ENCODE data around the gene MPL. TPM values are rescaled to one million over a fixed set of nuclear protein-coding genes. Genes with fewer than 3 reads are reported as not detected.
A peak's percentile ranks its signal among the peaks of the same experiment; 100 is the strongest.
"Not testable (repeated sequence)": the region's sequence is repeated elsewhere in the genome, so short reads cannot be mapped to it uniquely, and the experiment has no call there.

MPL gene
- total RNA-seq, 1 donor, result not detected

- Histone ChIP-seq H2AFZ (ENCODE audit: low read length) (no peak overlapping the region), H3K4me1 (ENCODE audit: insufficient read depth, low read length) (peaks cover 17% of the 10 kb centered on the region), H3K27me3 (ENCODE audit: insufficient read depth, low read length) (no peaks in the 10 kb centered on the region), H3K79me2 (ENCODE audit: insufficient read depth, low read length) (peaks cover 70% of the 10 kb centered on the region), H3K4me2 (ENCODE audit: insufficient read depth, low read length) (peak overlapping the region; percentile 93), H3K4me3 (ENCODE audit: insufficient read depth, low read length) (peak overlapping the region; percentile 97), H3K27ac (ENCODE audit: low read depth, low read length) (peak overlapping the region; percentile 81), H4K20me1 (ENCODE audit: insufficient read depth, low read length) (peaks cover 12% of the 10 kb centered on the region), H3K9me3 (ENCODE audit: low read depth, low read length) (no peaks in the 10 kb centered on the region), H3K36me3 (ENCODE audit: insufficient read depth, low read length) (peaks cover 34% of the 10 kb centered on the region)
- DNase-seq (ENCODE audit: insufficient read length, low spot score, missing footprints), result peak; percentile 84
- no peak for TF ChIP-seq CTCF (IDR thresholded peaks at IDR 0.05; ENCODE audit: extremely low read depth, low read depth, low read length)
Observed at GRCh38 chr1:43367026-43367903, 29.6 kb downstream of the MPL start.

- peak within 1 kb of the TSS; percentile 84 for H3K27ac ChIP-seq (ENCODE audit: low read depth, low read length)
- peaks cover 25% of the 10 kb centered on the region for H3K4me1 ChIP-seq (ENCODE audit: insufficient read depth, low read length)
- peak within 1 kb of the TSS; percentile 93 for H3K4me2 ChIP-seq (ENCODE audit: insufficient read depth, low read length)
- H3K27me3 ChIP-seq (ENCODE audit: insufficient read depth, low read length), result no peaks in the 10 kb centered on the region
- H2AFZ ChIP-seq (ENCODE audit: low read length), result peak within 1 kb of the TSS; percentile 82
- peak within 1 kb of the TSS; percentile 97 for H3K4me3 ChIP-seq (ENCODE audit: insufficient read depth, low read length)
- peaks cover 12% of the 10 kb centered on the region for H4K20me1 ChIP-seq (ENCODE audit: insufficient read depth, low read length)
- H3K79me2 ChIP-seq (ENCODE audit: insufficient read depth, low read length), result peaks cover 64% of the 10 kb centered on the region
- peaks cover 27% of the 10 kb centered on the region for H3K36me3 ChIP-seq (ENCODE audit: insufficient read depth, low read length)
- DNase-seq (ENCODE audit: insufficient read length, low spot score, missing footprints), result peak; percentile 99
- H3K9me3 ChIP-seq (ENCODE audit: low read depth, low read length), result no peaks in the 10 kb centered on the region
- TF ChIP-seq CTCF (IDR thresholded peaks at IDR 0.05; ENCODE audit: extremely low read depth, low read depth, low read length), result peak; percentile 21
Observed at GRCh38 chr1:43367904-43368645, 30.5 kb downstream of the MPL start, which contains the start of gene ELOVL1. Gene ELOVL1 (minus strand): TSS chr1:43368011. CDS start chr1:43365609, 2,402 bp downstream.

DNA sequence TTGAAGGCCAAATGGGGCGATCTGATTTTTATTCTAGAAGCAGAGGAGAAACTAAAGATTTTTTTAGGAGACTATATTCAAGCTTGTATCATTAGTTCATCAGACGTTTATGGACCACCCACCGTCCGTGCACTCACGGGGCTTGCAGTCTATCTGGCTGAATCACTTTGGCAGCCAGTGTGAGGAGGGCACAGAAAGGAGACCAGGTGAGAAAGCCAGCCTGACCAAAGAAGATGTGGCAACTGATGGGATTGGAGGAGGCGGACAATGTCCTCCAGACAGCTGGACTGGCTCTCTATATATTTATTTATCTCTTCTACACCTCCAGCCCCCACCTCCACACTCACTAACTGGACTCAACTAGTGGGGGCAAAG is 31.0 kb downstream of the MPL start:
- peak; percentile 25 for DNase-seq (ENCODE audit: insufficient read length, low spot score, missing footprints)
- H3K79me2 ChIP-seq (ENCODE audit: insufficient read depth, low read length), result peaks cover 59% of the 10 kb centered on the region
- peaks cover 31% of the 10 kb centered on the region for H3K4me1 ChIP-seq (ENCODE audit: insufficient read depth, low read length)
- H3K4me2 ChIP-seq (ENCODE audit: insufficient read depth, low read length), result peak overlapping the region; percentile 93
- no peaks in the 10 kb centered on the region for H3K9me3 ChIP-seq (ENCODE audit: low read depth, low read length)
- H3K27me3 ChIP-seq (ENCODE audit: insufficient read depth, low read length), result no peaks in the 10 kb centered on the region
- H3K27ac ChIP-seq (ENCODE audit: low read depth, low read length), result peak overlapping the region; percentile 84
- peak overlapping the region; percentile 97 for H3K4me3 ChIP-seq (ENCODE audit: insufficient read depth, low read length)
- no peak for TF ChIP-seq CTCF (IDR thresholded peaks at IDR 0.05; ENCODE audit: extremely low read depth, low read depth, low read length)
- H3K36me3 ChIP-seq (ENCODE audit: insufficient read depth, low read length), result peaks cover 21% of the 10 kb centered on the region
- H4K20me1 ChIP-seq (ENCODE audit: insufficient read depth, low read length), result peaks cover 12% of the 10 kb centered on the region
- peak overlapping the region; percentile 82 for H2AFZ ChIP-seq (ENCODE audit: low read length)

GRCh38 chr1:43369779-43370178 is 32.2 kb downstream of the MPL start:
- Histone ChIP-seq H3K79me2 (ENCODE audit: insufficient read depth, low read length) (peaks cover 48% of the 10 kb centered on the region), H3K4me1 (ENCODE audit: insufficient read depth, low read length) (peaks cover 37% of the 10 kb centered on the region)
- not testable (repeated sequence) for H3K9me3 ChIP-seq (ENCODE audit: low read depth, low read length); H3K4me2 ChIP-seq (ENCODE audit: insufficient read depth, low read length); H3K27me3 ChIP-seq (ENCODE audit: insufficient read depth, low read length); H3K27ac ChIP-seq (ENCODE audit: low read depth, low read length); H3K4me3 ChIP-seq (ENCODE audit: insufficient read depth, low read length); H4K20me1 ChIP-seq (ENCODE audit: insufficient read depth, low read length); DNase-seq (ENCODE audit: insufficient read length, low spot score, missing footprints); H2AFZ ChIP-seq (ENCODE audit: low read length); H3K36me3 ChIP-seq (ENCODE audit: insufficient read depth, low read length)
